ENCODE data around the gene GNG5. TPM values are rescaled to one million over a fixed set of nuclear protein-coding genes. Genes with fewer than 3 reads are reported as not detected.

Gene GNG5
- total and polyA plus RNA-seq, 4 donors: 11.4 to 229 (median 53.3) TPM

DNA sequence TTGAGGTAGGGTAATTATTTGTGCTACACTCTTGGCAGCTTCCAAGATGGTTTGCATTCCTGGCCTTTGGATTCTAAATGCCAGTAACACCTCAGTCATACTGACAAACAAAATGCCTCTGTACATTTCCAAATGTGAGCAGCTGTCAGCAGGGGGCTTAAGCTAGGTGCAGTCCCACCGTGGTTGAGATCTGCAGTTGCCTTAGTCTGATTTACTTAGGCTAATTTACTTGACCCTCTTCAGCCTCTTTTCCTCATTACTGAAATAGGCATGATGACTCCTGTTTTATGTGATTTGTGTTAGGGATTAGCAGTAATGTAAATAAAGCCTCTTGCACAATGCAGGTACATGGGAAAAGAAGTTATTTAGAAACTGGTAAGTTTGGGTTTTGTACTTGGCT, 13.7 kb downstream of the GNG5 start:
- no peaks in the 10 kb centered on the region for H3K9me3 ChIP-seq (ENCODE audit: control insufficient read depth in 4 of 4, low read length in 3 of 4)
- no peak overlapping the region for H3K9ac ChIP-seq (ENCODE audit: low read depth in 1 of 2, low read length in 2 of 2)
- peaks cover 8 to 20% (median 18%) of the 10 kb centered on the region in 4 donors for H3K4me1 ChIP-seq (ENCODE audit: control insufficient read depth in 4 of 4, insufficient read depth in 4 of 4, low read length in 3 of 4)
- H3K27ac ChIP-seq (ENCODE audit: low read depth in 1 of 2, low read length in 2 of 2): peak overlapping the region; percentile 10 to 79
- peaks cover 4 to 33% (median 27%) of the 10 kb centered on the region in 4 donors for H3K36me3 ChIP-seq (ENCODE audit: control insufficient read depth in 4 of 4, insufficient read depth in 3 of 4, low read depth in 1 of 4, low read length in 3 of 4)
- no peak for DNase-seq (ENCODE audit: low spot score)
- 36% methylated on average over 1 of the region's 1 CpG for WGBS
- H3K4me3 ChIP-seq (ENCODE audit: low read depth in 1 of 3, low read length in 3 of 3): no peak overlapping the region
- TF ChIP-seq SP1 (IDR thresholded peaks at IDR 0.05) (peak; percentile 62), TAF1 (conservative IDR thresholded peaks at IDR 0.05) (no peak), NR2F2 (IDR thresholded peaks at IDR 0.05) (no peak), HNF4A (conservative IDR thresholded peaks at IDR 0.05) (peak; percentile 63 to 76), EGR1 (IDR thresholded peaks at IDR 0.05; ENCODE audit: low read depth in 2 of 2) (peak in 1 of 2 donors; percentile 37), JUND (IDR thresholded peaks at IDR 0.05) (peak in 1 of 2 donors; percentile 64), RAD21 (IDR thresholded peaks at IDR 0.05) (peak; percentile 21 to 37), FOXA1 (IDR thresholded peaks at IDR 0.05) (peak; percentile 95), RXRA (IDR thresholded peaks at IDR 0.05) (peak; percentile 10 to 75), HNF4G (IDR thresholded peaks at IDR 0.05) (no peak), FOXA2 (IDR thresholded peaks at IDR 0.05) (peak; percentile 98), YY1 (IDR thresholded peaks at IDR 0.05) (peak; percentile 85), GABPA (IDR thresholded peaks at IDR 0.05 in 1 of 2, conservative IDR thresholded peaks at IDR 0.05 in 1 of 2) (peak in 1 of 2 donors; percentile 69)
- TF ChIP-seq, protein P1, sequence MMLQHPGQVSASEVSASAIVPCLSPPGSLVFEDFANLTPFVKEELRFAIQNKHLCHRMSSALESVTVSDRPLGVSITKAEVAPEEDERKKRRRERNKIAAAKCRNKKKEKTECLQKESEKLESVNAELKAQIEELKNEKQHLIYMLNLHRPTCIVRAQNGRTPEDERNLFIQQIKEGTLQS (IDR thresholded peaks at IDR 0.05): no peak
- TF ChIP-seq, protein P2, sequence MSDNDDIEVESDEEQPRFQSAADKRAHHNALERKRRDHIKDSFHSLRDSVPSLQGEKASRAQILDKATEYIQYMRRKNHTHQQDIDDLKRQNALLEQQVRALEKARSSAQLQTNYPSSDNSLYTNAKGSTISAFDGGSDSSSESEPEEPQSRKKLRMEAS (IDR thresholded peaks at IDR 0.05): peak; percentile 70
- TF ChIP-seq, protein P3, sequence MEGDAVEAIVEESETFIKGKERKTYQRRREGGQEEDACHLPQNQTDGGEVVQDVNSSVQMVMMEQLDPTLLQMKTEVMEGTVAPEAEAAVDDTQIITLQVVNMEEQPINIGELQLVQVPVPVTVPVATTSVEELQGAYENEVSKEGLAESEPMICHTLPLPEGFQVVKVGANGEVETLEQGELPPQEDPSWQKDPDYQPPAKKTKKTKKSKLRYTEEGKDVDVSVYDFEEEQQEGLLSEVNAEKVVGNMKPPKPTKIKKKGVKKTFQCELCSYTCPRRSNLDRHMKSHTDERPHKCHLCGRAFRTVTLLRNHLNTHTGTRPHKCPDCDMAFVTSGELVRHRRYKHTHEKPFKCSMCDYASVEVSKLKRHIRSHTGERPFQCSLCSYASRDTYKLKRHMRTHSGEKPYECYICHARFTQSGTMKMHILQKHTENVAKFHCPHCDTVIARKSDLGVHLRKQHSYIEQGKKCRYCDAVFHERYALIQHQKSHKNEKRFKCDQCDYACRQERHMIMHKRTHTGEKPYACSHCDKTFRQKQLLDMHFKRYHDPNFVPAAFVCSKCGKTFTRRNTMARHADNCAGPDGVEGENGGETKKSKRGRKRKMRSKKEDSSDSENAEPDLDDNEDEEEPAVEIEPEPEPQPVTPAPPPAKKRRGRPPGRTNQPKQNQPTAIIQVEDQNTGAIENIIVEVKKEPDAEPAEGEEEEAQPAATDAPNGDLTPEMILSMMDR (IDR thresholded peaks at IDR 0.05; ENCODE audit: low read depth, low read length, missing input control): no peak
- TF ChIP-seq, protein P4, sequence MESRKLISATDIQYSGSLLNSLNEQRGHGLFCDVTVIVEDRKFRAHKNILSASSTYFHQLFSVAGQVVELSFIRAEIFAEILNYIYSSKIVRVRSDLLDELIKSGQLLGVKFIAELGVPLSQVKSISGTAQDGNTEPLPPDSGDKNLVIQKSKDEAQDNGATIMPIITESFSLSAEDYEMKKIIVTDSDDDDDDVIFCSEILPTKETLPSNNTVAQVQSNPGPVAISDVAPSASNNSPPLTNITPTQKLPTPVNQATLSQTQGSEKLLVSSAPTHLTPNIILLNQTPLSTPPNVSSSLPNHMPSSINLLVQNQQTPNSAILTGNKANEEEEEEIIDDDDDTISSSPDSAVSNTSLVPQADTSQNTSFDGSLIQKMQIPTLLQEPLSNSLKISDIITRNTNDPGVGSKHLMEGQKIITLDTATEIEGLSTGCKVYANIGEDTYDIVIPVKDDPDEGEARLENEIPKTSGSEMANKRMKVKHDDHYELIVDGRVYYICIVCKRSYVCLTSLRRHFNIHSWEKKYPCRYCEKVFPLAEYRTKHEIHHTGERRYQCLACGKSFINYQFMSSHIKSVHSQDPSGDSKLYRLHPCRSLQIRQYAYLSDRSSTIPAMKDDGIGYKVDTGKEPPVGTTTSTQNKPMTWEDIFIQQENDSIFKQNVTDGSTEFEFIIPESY (IDR thresholded peaks at IDR 0.05): peak; percentile 77
- TF ChIP-seq, protein P5, sequence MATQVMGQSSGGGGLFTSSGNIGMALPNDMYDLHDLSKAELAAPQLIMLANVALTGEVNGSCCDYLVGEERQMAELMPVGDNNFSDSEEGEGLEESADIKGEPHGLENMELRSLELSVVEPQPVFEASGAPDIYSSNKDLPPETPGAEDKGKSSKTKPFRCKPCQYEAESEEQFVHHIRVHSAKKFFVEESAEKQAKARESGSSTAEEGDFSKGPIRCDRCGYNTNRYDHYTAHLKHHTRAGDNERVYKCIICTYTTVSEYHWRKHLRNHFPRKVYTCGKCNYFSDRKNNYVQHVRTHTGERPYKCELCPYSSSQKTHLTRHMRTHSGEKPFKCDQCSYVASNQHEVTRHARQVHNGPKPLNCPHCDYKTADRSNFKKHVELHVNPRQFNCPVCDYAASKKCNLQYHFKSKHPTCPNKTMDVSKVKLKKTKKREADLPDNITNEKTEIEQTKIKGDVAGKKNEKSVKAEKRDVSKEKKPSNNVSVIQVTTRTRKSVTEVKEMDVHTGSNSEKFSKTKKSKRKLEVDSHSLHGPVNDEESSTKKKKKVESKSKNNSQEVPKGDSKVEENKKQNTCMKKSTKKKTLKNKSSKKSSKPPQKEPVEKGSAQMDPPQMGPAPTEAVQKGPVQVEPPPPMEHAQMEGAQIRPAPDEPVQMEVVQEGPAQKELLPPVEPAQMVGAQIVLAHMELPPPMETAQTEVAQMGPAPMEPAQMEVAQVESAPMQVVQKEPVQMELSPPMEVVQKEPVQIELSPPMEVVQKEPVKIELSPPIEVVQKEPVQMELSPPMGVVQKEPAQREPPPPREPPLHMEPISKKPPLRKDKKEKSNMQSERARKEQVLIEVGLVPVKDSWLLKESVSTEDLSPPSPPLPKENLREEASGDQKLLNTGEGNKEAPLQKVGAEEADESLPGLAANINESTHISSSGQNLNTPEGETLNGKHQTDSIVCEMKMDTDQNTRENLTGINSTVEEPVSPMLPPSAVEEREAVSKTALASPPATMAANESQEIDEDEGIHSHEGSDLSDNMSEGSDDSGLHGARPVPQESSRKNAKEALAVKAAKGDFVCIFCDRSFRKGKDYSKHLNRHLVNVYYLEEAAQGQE (IDR thresholded peaks at IDR 0.05): peak; percentile 60
- no peaks in the 10 kb centered on the region for H3K27me3 ChIP-seq (ENCODE audit: control insufficient read depth in 4 of 4, insufficient read depth in 4 of 4, low read length in 3 of 4)

Measured in liver (tissue), 9 donors.